Mucosa of descending colon (tissue), 3 donors: ENCODE data around the gene NELL2. TPM values are rescaled to one million over a fixed set of nuclear protein-coding genes. Genes with fewer than 3 reads are reported as not detected.

Experiments used
- ATAC-seq: fragments of 200-7000 bp; cut with Tn5 transposase; one replicate; pipeline ENCODE4 v1.9.1; 2020; ENCODE audit warnings: mild to moderate bottlenecking, moderate library complexity
- DNase-seq, 3 donors: peaks; one replicate each; pipeline ENCODE4 v3.0.0-alpha.2; 2020
- H3K36me3 ChIP-seq: fragments of 200-600 bp; one replicate; pipeline ENCODE4 v1.8.0; 2021; ENCODE audit warnings: low read depth, mild to moderate bottlenecking
- H3K4me1 ChIP-seq: fragments of 200-600 bp; one replicate; pipeline ENCODE4 v1.8.0; 2021; ENCODE audit warnings: low read depth, mild to moderate bottlenecking
- H3K4me3 ChIP-seq: fragments of 200-600 bp; one replicate; pipeline ENCODE4 v1.8.0; 2021; ENCODE audit warnings: mild to moderate bottlenecking
- H3K9me3 ChIP-seq: fragments of 200-600 bp; one replicate; pipeline ENCODE4 v1.8.0; 2021; ENCODE audit warnings: mild to moderate bottlenecking
- intact Hi-C, 2 donors: fragments of 100-400 bp; cut with DNase I in 1 of 2; cut with micrococcal nuclease in 1 of 2; formaldehyde crosslinking; loops; one replicate each; pipeline versions ENCODE4 v1.11.0 to v1.11.1; 2022; cut with DNase I, micrococcal nuclease
- total RNA-seq, 3 donors: library from RNA; stranded (reverse); fragmentation: NEBNext Ultra II Directional in 2 of 3; extraction: Animal tissue kit (Norgen Biotek cat#: 25700) in 2 of 3; gene quantifications; one replicate each; pipeline versions ENCODE4 v1.2.1 to v1.2.4, GENCODE V29; 2021 to 2023
- TF ChIP-seq, protein P1 (sequence below): fragments of 200-600 bp; IDR thresholded peaks from one replicate; pipeline ENCODE4 v1.8.0; 2022; ENCODE audit warnings: antibody characterized with exemption, mild to moderate bottlenecking
- donor health status: DM: no; HTN: no; CAD: no; lungs with moderate emphysema.
- donor health status: DM: no; HTN: no; CAD: no.
- donor health status: DM: no; HTN: yes; CAD: no.

The NELL2 gene
- total RNA-seq, 3 donors from 2014 or later, result 2.4 to 7.4 (median 5.8) TPM

DNA sequence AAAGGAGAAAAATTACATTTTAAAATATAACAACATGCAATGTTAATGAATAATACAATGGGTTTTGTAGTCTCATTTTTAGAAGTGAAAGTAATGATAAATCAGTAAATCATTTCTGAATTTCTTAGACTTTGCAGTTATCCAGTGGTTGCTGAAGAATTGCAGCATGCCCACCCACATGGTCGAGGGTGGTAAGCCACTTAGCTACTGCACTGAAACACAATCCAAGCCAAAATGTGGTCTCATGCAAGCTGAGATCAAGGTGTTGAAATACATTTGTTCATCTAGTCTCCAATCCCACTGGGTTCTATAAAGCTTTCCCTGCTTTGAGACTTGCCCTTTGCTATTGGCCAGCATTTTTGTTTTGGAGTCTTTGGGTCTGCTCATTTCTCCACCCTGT is 247.9 kb downstream of the NELL2 start:
- Histone ChIP-seq H3K4me1 (no peaks in the 10 kb centered on the region), H3K9me3 (no peaks in the 10 kb centered on the region), H3K4me3 (no peak overlapping the region), H3K36me3 (no peaks in the 10 kb centered on the region)
- DNase-seq (no peak), ATAC-seq (no peak)
- intact Hi-C loops, result no loop called here
- TF ChIP-seq, protein P1, sequence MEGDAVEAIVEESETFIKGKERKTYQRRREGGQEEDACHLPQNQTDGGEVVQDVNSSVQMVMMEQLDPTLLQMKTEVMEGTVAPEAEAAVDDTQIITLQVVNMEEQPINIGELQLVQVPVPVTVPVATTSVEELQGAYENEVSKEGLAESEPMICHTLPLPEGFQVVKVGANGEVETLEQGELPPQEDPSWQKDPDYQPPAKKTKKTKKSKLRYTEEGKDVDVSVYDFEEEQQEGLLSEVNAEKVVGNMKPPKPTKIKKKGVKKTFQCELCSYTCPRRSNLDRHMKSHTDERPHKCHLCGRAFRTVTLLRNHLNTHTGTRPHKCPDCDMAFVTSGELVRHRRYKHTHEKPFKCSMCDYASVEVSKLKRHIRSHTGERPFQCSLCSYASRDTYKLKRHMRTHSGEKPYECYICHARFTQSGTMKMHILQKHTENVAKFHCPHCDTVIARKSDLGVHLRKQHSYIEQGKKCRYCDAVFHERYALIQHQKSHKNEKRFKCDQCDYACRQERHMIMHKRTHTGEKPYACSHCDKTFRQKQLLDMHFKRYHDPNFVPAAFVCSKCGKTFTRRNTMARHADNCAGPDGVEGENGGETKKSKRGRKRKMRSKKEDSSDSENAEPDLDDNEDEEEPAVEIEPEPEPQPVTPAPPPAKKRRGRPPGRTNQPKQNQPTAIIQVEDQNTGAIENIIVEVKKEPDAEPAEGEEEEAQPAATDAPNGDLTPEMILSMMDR, result no peak

DNA sequence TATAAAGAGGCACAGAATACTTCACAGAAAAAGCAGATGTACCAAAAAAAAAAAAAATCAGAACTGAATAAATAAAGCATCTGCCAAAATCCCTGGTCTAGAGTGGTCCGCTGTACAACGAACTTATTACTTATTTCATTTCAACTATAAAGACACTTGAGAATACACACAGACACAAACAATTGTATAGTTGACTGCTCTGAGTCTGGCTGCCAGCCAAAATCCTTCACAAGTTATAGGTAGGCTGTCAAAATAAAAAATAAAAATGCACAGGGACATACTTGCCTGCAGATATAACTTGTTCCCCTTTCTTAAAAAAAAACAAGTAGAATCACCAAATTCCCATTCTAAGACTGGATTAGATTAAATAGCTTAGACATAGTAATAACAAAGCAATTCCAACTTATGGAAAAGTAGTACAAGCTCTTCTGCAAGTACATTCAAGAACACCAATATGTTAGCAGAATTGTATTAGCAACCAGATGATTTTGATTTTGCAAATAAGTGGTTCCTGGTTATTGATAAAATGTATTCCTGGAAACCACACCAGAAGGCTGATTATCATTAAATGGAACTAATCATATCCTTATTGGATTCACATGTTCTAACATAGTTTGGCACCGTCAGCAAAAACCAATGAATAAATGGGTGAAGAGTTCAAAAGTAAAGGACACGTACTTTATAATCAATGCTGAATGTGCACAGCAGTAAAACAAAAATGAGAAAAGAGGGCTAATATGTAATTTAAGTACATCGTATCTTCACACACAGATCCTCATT is 248.5 kb downstream of the NELL2 start:
- Histone ChIP-seq H3K4me3 (no peak overlapping the region), H3K36me3 (no peaks in the 10 kb centered on the region), H3K9me3 (no peaks in the 10 kb centered on the region), H3K4me1 (no peaks in the 10 kb centered on the region)
- DNase-seq, result no peak
- intact Hi-C loops, result no loop called here
- TF ChIP-seq, protein P1, result no peak
- ATAC-seq, result no peak

DNA sequence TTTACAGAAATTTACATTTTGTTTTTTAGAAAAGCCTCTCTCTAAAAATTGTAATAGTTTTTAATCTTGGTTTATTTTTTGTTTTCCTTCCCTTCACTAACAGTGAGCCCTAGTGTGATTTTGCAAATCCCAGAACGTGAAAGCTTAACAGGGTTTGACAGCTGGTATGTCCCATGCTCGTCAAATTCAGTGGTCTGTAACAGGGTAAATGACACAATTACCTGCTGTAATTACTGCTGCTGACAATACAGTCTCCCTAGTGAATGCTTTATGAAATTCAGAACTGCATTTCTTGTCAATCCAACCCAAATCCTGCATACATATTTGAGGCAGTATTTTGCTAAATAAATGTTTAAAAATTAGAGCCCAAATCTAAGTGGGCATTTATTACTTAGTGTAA is 249.2 kb downstream of the NELL2 start:
- H3K9me3 ChIP-seq, result no peaks in the 10 kb centered on the region
- H3K4me1 ChIP-seq, result no peaks in the 10 kb centered on the region
- intact Hi-C loops, result no loop called here
- no peak overlapping the region for H3K4me3 ChIP-seq
- TF ChIP-seq, protein P1, result no peak
- no peak for DNase-seq
- no peak for ATAC-seq
- H3K36me3 ChIP-seq, result no peaks in the 10 kb centered on the region

DNA sequence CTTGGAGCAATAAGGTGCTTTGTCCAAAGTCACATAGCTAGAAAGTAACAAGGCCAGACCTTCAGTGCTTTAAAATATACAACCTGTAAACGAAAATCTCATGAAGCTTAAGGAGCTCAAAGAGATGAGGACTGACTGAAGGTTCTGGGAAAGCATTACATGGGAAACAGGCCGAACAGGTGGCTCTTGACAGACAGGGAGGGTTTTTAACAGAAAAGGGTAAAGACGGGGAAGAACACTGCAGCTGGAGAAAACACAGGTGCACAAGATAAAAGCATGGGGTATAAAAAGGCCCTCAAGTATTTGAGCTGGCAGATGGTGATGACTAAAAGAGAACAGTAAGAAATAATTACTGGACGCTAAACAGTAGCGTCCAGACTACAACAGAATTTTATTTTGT is 257.2 kb downstream of the NELL2 start:
- ATAC-seq, result no peak
- DNase-seq, result no peak

DNA sequence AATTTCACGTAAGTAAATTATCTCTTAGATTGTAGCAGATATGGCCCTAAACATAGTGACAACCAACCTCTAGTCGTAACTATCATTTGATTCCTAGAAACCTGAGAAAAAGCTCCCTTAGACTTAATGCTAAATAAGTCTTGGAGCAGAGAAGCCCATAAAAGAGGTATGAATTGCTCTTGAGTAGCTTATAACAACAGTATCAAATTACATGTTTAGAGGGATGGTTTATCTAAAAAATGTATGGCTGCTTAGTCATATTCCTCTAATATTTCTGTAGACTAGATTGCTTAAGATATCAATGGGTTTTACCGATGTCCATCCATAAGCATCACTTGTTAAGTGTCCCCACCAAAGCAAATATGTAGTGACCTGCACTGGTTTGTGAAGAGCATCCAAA is 259.7 kb downstream of the NELL2 start:
- no peaks in the 10 kb centered on the region for H3K36me3 ChIP-seq
- TF ChIP-seq, protein P1, result no peak
- DNase-seq (no peak), ATAC-seq (no peak)
- no peaks in the 10 kb centered on the region for H3K4me1 ChIP-seq
- H3K9me3 ChIP-seq, result no peaks in the 10 kb centered on the region
- intact Hi-C loops, result no loop called here
- H3K4me3 ChIP-seq, result no peak overlapping the region

More for the DNA sequence above, 257.2 kb downstream of the NELL2 start:
- intact Hi-C loops, result no loop called here
- Histone ChIP-seq H3K9me3 (no peaks in the 10 kb centered on the region), H3K36me3 (no peaks in the 10 kb centered on the region), H3K4me1 (no peaks in the 10 kb centered on the region), H3K4me3 (no peak overlapping the region)
- TF ChIP-seq, protein P1, result no peak

DNA sequence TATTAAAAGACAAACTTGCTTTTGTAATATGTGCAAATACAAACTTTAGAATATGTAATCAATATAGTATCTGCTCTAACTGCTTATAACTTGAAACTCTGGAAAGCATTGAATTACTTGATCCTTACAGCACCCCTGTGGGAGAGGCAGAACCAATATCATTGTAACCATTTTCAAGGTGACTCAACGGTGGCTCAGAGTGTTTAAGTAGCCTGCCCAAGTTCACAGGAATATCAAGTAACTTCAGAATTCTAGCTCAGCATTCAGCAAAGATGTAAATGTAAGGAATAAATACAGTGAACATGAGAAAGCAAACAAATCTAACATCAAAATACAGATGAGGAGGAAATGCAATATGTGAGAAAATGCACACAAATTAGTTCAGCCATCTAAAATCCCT is 264.6 kb downstream of the NELL2 start:
- no peak for DNase-seq
- Histone ChIP-seq H3K36me3 (no peaks in the 10 kb centered on the region), H3K9me3 (no peaks in the 10 kb centered on the region), H3K4me1 (no peaks in the 10 kb centered on the region), H3K4me3 (no peak overlapping the region)
- TF ChIP-seq, protein P1, result no peak
- no peak for ATAC-seq
- intact Hi-C loops, result no loop called here
